Fibroblast of peridontal ligament (primary cell): ENCODE results near the gene RETN.
"Not testable (repeated sequence)": the region's sequence is repeated elsewhere in the genome, so short reads cannot be mapped to it uniquely, and the experiment has no call there.

Source experiments
- DNase-seq: peaks from one replicate; pipeline ENCODE4 v3.0.0-alpha.2; 2010; ENCODE audit errors: extremely low read depth

Gene RETN

GRCh38 chr19:7637374-7638256, 31.2 kb upstream of the RETN start:
- DNase-seq: no peak

- DNase-seq: no peak
Measured at GRCh38 chr19:7638802-7639465, 29.9 kb upstream of the RETN start.

DNA sequence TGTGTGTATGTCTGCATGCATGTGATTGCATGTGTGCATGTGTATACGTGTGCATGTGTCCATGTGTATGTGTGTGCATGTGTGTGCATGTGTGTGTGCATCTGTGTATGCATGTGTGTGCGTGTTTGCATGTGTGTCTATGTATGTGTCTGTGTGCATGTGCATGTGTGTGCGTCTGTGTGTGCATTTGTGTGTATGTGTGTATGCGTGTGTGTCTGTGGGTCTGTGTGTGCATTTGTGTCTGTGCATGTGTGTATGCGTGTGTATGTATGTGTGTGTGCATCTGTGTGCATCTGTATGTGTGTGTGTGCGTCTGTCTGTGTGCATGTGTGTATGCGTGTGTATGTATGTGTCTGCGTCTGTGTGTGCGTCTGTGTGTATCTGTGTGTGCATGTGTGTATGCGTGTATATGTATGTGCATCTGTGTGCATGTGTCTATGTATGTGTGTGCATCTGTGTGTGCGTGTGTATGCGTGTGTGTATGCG, 28.9 kb upstream of the RETN start:
- DNase-seq: no peak

GRCh38 chr19:7640803-7641202, 28.0 kb upstream of the RETN start:
- DNase-seq: no peak

DNA sequence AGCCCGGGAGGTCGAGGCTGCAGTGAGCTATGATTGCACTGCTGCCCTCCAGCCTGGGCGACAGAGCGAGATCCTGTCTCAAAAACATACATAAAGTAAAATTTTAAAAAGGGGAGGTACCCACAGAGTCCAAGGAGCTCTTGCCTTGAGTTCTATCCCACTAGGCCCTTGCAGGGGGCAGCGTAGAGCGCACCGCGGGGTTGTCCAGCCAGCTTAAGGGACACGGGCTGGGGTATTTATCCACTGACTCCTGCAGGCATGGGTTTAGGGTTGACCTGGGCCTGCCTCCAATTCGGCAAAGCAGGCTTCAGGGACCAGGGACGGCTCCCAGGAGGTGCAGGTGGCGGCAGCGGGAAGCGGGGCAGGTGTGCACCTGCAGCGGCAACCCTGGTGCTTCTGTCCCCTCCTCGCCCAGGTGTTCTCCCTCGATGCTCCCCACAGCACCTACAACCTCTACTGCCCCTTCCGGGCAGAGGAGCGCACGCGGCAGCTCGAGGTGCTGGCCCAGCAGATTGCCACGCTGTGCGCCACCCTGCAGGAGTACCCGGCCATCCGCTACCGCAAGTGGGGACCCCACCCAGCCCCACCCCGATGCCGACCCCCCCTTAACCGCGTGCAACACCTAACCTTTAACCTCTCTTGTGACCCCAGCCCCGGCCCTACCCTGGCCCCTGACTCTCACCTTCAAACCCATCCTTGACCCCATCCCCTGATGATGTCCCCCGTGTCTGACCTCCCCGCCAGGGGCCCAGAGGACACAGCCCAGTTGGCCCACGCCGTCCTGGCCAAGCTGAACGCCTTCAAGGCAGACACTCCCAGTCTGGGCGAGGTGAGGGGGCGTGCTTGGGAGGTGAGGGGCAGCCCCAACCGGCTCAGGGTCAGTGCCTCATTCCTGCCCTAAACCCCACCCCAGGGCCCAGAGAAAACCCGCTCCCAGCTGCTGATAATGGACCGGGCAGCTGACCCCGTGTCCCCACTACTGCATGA, 27.3 kb upstream of the RETN start:
- DNase-seq: no peak

DNA sequence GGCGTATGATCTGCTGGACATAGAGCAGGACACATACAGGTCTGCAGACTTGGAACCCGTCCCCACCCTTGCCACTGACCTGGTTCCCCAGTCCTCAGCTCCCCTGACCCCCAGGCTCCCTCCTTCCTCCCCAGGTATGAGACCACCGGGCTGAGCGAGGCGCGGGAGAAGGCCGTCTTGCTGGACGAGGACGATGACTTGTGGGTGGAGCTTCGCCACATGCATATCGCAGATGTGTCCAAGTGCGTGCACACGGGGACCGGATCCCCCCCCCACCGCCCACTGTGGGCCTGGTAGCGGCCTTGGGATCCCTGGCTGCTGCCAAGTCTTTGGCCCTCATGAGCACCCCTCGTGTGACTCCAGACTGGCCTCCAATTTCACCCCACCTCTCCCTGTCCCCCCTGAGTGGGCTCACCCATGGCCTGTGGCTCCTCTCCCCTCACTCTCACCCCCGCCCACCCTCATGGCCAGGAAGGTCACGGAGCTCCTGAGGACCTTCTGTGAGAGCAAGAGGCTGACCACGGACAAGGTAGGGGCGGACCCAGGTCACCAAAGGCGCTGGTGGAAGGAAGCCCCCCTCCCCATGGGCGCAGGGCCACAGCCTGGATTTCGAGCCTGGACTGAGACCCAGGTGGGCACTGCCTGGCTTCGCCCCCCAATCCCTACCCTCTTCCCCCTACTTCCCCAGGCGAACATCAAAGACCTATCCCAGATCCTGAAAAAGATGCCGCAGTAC, 26.4 kb upstream of the RETN start:
- no peak for DNase-seq

DNA sequence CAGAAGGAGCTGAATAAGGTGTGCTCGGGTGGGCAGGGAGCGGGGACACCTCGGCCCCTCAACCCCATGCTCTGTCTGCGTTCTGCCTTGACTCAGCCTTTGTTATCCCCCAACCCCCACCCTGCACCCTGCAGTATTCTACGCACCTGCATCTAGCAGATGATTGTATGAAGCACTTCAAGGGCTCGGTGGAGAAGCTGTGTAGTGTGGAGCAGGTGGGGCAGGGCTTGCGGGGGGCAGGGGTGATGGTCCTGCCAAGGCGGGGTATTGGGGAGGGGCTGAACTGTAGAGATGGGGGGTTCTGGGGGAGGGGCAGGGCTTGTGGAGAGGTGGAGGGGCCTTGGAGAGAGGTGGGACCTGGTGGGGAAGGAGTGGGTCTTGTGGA, 25.8 kb upstream of the RETN start:
- no peak for DNase-seq

DNA sequence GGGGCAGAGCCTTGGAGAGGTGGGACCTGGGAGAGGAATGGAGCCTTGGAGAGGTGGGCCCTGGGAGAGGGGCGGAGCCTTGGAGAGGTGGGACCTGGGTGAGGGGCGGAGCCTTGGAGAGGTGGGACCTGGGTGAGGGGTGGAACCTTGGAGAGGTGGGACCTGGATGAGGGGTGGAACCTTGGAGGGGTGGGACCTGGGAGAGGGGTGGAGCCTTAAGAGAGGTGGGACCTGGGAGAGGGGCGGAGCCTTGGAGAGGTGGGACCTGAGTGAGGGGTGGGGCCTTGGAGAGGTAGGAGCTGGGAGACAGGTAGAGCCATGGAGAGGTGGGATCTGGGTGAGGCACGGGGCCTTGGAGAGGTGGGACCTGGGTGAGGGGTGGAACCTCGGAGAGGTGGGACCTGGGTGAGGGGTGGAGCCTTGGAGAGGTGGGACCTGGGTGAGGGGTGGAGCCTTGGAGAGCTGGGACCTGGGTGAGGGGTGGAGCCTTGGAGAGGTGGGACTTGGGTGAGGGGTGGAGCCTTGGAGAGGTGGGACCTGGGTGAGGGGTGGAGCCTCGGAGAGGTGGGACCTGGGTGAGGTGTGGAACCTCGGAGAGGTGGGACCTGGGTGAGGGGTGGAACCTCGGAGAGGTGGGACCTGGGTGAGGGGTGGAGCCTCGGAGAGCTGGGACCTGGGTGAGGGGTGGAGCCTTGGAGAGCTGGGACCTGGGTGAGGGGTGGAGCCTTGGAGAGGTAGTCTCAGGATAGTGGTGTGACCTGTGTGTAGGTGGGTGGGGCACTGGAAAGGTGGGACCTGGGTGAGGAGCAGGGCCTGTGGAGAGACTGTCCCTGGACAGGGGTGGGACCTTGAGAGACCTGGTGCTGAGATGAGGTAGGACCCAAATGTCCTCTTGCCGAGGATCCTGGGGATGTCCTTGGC, 25.0 kb upstream of the RETN start:
- not testable (repeated sequence) for DNase-seq

DNA sequence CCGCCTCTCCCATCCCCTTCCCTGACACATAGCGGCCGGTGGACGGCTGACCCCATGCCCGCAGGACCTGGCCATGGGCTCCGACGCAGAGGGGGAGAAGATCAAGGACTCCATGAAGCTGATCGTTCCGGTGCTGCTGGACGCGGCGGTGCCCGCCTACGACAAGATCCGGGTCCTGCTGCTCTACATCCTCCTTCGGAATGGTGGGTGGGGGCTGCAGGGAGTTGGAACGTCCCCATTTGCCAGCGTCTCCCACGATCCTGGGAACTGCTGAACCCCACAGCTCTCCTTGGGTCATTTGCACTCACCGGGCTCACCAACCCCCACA, 24.3 kb upstream of the RETN start:
- no peak for DNase-seq

DNA sequence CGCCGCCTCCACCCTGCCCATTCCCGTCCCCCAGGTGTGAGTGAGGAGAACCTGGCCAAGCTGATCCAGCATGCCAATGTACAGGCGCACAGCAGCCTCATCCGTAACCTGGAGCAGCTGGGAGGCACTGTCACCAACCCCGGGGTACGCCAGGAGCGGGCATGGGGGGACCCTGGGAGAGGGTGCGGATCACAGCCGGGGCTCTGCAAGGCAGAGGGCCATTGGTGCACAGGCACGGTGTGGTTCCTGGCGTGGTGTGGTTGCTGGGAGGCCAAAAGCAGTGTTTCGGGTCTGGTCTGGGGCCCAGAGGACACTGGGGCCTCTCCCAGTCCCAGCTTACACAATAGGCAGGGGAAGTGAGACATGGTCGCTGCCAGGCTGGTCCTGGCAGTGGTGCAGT, 23.7 kb upstream of the RETN start:
- no peak for DNase-seq

DNA sequence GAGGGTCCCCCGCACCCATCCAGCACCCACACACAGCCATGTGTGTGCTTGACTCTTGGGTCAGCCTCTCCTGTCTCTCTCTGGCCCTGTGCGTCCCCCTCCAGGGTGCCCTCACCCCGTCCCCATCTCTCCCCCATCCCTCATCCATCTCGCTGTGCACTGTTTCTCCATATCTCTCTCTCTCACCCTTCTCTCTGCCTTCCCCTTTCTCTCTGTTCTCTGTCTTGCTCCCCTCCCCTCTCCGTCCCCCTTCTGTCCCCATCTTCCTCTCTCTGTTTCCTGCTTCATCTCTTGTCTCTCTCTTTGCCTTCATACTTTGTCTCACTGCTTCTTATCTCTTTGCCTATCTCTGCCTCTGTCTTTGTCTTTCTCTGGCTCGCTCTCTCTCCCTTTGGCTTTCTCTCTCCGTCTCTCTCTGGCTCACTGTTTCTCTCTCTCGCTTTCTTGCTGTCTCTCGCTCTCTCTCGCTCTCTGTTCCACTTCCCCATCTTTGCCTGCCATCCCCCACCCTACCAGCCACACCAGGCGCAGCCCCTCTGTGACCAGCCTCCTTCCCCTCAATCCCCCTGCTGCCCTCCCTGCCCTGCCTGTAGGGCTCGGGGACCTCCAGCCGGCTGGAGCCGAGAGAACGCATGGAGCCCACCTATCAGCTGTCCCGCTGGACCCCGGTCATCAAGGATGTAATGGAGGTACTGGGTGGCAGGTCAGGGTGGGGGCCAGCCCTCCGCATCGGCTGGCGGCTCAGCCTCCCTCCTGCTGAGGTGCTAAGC, 23.0 kb upstream of the RETN start:
- DNase-seq: no peak

GRCh38 chr19:7646426-7646700, 22.5 kb upstream of the RETN start:
- no peak for DNase-seq

- no peak for DNase-seq
Measured at GRCh38 chr19:7647156-7647555, 21.7 kb upstream of the RETN start.

DNA sequence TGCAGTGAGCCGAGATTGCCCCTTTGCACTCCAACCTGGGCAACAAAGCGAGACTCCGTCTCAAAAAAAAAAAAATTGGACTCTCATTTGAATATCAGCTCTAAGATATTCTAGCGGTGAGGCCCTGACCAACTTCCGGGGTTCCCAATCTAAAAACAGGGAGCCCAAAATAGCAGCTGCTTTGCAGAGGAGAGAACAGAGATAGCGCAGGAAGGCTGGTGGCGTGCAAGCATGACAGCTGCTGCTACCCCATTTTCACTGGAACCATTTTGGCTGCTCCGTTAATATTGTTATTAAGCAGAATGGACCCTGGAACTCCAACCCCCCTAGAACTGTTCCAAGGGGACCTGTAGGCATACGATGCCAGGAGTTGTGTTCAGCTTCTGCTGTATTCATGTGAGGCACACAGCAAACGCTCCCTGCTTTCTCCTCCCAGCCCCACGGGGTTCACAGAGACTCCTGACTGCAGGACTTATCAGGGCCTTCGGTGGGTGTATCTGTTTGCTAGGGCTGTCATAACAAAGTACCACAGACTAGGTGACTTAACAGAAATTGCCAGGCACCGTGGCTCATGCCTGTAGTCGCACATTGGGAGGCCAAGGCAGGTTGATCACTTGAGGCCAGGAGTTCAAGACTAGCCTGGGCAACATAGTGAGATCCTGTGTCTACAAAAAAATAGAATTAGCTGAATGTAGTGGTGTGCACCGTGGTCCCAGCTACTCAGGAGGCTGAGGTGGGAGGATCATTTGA, 20.4 kb upstream of the RETN start:
- DNase-seq: no peak

- DNase-seq: no peak
Measured at GRCh38 chr19:7650148-7650547, 18.7 kb upstream of the RETN start.

DNA sequence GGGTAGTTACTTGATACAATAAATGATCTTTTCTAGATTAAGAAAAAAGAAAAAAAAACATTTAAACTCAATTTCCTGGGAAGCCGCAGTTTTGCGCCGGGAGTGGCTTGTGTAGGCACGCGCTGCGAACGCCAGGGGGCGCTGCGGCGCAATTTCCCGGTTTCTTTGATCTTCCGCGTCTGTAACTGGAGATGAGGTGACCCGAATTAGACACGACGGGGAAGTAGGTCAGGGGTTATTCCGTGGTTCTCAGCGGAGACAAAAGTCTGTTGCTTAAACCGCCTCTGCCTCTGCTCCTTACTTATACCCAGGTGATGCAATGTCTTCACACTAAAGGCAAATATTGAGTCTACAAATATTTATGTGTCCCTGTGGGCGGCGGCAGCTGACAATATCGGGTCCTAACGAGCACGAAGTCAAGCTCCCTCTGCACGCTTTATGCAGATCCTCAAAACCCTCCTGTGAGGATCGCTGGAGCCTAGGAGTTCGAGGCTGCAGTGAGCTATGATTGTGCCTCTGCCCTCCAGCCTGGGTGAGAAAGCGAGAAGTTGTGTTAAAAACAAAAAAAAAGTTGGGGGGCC, 16.7 kb upstream of the RETN start:
- DNase-seq: peak; percentile 71

DNA sequence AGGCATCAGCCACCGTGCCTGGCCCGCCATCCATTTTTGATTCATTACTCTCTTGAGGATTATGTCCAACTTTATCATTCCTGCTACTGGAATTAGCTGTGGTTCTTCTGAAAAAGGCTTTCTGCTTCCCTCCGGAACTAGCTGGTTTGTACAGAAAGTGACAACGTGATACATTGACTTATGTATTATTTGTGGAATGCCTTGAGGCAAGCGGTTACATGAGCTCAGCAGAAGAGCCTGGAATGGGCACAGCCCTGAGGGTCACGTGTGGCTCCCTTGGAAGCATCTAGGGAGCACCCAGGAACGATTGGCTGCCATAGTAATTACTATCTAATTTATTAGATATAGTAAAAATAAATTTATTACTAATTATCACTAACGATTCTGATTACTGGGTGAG, 14.4 kb upstream of the RETN start:
- DNase-seq: no peak

- no peak for DNase-seq
Measured at GRCh38 chr19:7655581-7655980, 13.3 kb upstream of the RETN start.
